ENCODE data around the gene GRAMD4. TPM values are rescaled to one million over a fixed set of nuclear protein-coding genes. Genes with fewer than 3 reads are reported as not detected.
A peak's percentile ranks its signal among the peaks of the same experiment; 100 is the strongest.

Gene GRAMD4
- total RNA-seq, 1 experiment from 2014 or later: 38.2 TPM

GRCh38 chr22:46596032-46596441 is 24.1 kb upstream of the GRAMD4 start:
- Histone ChIP-seq H3F3A (ENCODE audit: insufficient read depth, low read depth) (peaks cover 26% of the 10 kb centered on the region), H3K27me3 (ENCODE audit: insufficient read depth, low read depth) (no peaks in the 10 kb centered on the region), H4K20me1 (ENCODE audit: insufficient read depth) (peaks cover 39% of the 10 kb centered on the region), H3K9me2 (ENCODE audit: insufficient read depth) (no peaks in the 10 kb centered on the region), H3K36me3 (ENCODE audit: low read depth) (no peaks in the 10 kb centered on the region), H3K4me1 (replicated peaks; ENCODE audit: insufficient read depth) (peaks cover 33% of the 10 kb centered on the region), H3K27ac (0 out of 2 replicates have a peak overlapping the region, but pooled peaks have one; percentile 5), H3K79me2 (ENCODE audit: low read depth) (peaks cover 20% of the 10 kb centered on the region; the same call in 1 of the 2 replicates), H3K9me3 (ENCODE audit: insufficient read depth, low read depth) (no peaks in the 10 kb centered on the region), H3K4me3 (no peak overlapping the region), H3K4me2 (peak overlapping the region; percentile 65), H2AFZ (no peak overlapping the region)
- no TSS peak for BruUV-seq (replicated peaks)
- DNase-seq: no peak
- ChIA-PET CTCF (no interaction called here), POLR2A (ENCODE audit: unreplicated experiment) (no interaction called here)
- TF ChIP-seq EZH2 (IDR thresholded peaks at IDR 0.05; ENCODE audit: low read depth) (no peak), CTCF (conservative IDR thresholded peaks at IDR 0.05) (no peak)
- intact Hi-C loops (cut with micrococcal nuclease; ENCODE audit: unreplicated experiment): loop anchor here (5.0 kb wide), 1 partner anchor 156 kb away; no protein-coding TSS in a partner anchor

GRCh38 chr22:46596819-46597218 is 23.4 kb upstream of the GRAMD4 start:
- BruUV-seq (replicated peaks): no TSS peak
- Histone ChIP-seq H2AFZ (no peak overlapping the region), H3K9me2 (ENCODE audit: insufficient read depth) (no peaks in the 10 kb centered on the region), H3K4me3 (no peak overlapping the region), H3K9me3 (ENCODE audit: insufficient read depth, low read depth) (no peaks in the 10 kb centered on the region), H3K36me3 (ENCODE audit: low read depth) (no peaks in the 10 kb centered on the region), H3K4me1 (replicated peaks; ENCODE audit: insufficient read depth) (peaks cover 33% of the 10 kb centered on the region), H3K4me2 (peak overlapping the region; percentile 65), H4K20me1 (ENCODE audit: insufficient read depth) (peaks cover 39% of the 10 kb centered on the region), H3K27me3 (ENCODE audit: insufficient read depth, low read depth) (no peaks in the 10 kb centered on the region), H3K79me2 (ENCODE audit: low read depth) (peaks cover 20% of the 10 kb centered on the region; the same call in 1 of the 2 replicates), H3K27ac (peak overlapping the region; percentile 46), H3F3A (ENCODE audit: insufficient read depth, low read depth) (peaks cover 26% of the 10 kb centered on the region)
- peak; percentile 89 to 96 for DNase-seq
- peak; percentile 74 for TF ChIP-seq CTCF (conservative IDR thresholded peaks at IDR 0.05)
- no peak for TF ChIP-seq EZH2 (IDR thresholded peaks at IDR 0.05; ENCODE audit: low read depth)
- ChIA-PET POLR2A (ENCODE audit: unreplicated experiment) (no interaction called here), CTCF (interaction anchor here (0.9 kb wide), 1 partner anchor 8 kb away, joined by 3 read pairs; no protein-coding TSS in a partner anchor)
- intact Hi-C loops (cut with micrococcal nuclease; ENCODE audit: unreplicated experiment): loop anchor here (5.0 kb wide), 1 partner anchor 155 kb away; no protein-coding TSS in a partner anchor

GRCh38 chr22:46598224-46598623 is 22.0 kb upstream of the GRAMD4 start:
- no TSS peak for BruUV-seq (replicated peaks)
- H4K20me1 ChIP-seq (ENCODE audit: insufficient read depth): peaks cover 39% of the 10 kb centered on the region
- H3K9me3 ChIP-seq (ENCODE audit: insufficient read depth, low read depth): no peaks in the 10 kb centered on the region
- intact Hi-C loops (cut with micrococcal nuclease; ENCODE audit: unreplicated experiment): loop anchor here (5.0 kb wide), 1 partner anchor 154 kb away; no protein-coding TSS in a partner anchor
- H3F3A ChIP-seq (ENCODE audit: insufficient read depth, low read depth): peaks cover 26% of the 10 kb centered on the region
- CTCF ChIA-PET: no interaction called here
- H3K27me3 ChIP-seq (ENCODE audit: insufficient read depth, low read depth): no peaks in the 10 kb centered on the region
- H3K4me1 ChIP-seq (replicated peaks; ENCODE audit: insufficient read depth): peaks cover 33% of the 10 kb centered on the region
- no peak for TF ChIP-seq EZH2 (IDR thresholded peaks at IDR 0.05; ENCODE audit: low read depth)
- no peak for TF ChIP-seq CTCF (conservative IDR thresholded peaks at IDR 0.05)
- H3K4me2 ChIP-seq: no peak overlapping the region
- no peak overlapping the region for H3K4me3 ChIP-seq
- H2AFZ ChIP-seq: no peak overlapping the region
- POLR2A ChIA-PET (ENCODE audit: unreplicated experiment): no interaction called here
- no peak overlapping the region for H3K27ac ChIP-seq
- no peaks in the 10 kb centered on the region for H3K9me2 ChIP-seq (ENCODE audit: insufficient read depth)
- no peaks in the 10 kb centered on the region for H3K36me3 ChIP-seq (ENCODE audit: low read depth)
- no peak for DNase-seq
- H3K79me2 ChIP-seq (ENCODE audit: low read depth): peaks cover 20% of the 10 kb centered on the region; the same call in 1 of the 2 replicates
